IMR-90 (cell line): ENCODE data around the gene COQ8A. TPM values are rescaled to one million over a fixed set of nuclear protein-coding genes. Genes with fewer than 3 reads are reported as not detected.

Experiments used
- ATAC-seq: fragments of 200-7000 bp; cut with Tn5 transposase; 2 replicates; pipeline ENCODE4 v1.9.1; 2020; ENCODE audit warnings: low read depth, mild to moderate bottlenecking, moderate library complexity
- BruUV-seq: library from RNA; stranded (reverse); fragments of 400-500 nt; replicated peaks from 2 replicates; lab custom pipeline; 2021; lab: Mats Ljungman, UMichigan
- CTCF ChIA-PET: fragments of 300-600 bp; formaldehyde crosslinking; extraction: SDS; loops from one replicate; lab custom pipeline; 2021; ENCODE audit warnings: antibody characterized with exemption; lab: Yijun Ruan, JAX
- POLR2A ChIA-PET: fragments of 300-600 bp; sonication (Branson Sonifier 250); formaldehyde crosslinking; loops from one replicate; lab custom pipeline; 2022; ENCODE audit warnings: antibody characterized with exemption; ENCODE audit not compliant: unreplicated experiment; lab: Charles Lee
- DNase-seq: peaks from one replicate; pipeline ENCODE4 v3.0.0; 2013
- H2AFZ ChIP-seq: replicated peaks from 2 replicates; pipeline ENCODE3; 2013; ENCODE audit warnings: low read length, mild to moderate bottlenecking; ENCODE audit not compliant: poor library complexity
- H2AK5ac ChIP-seq: 2 replicates; pipeline ENCODE4 v1.6.1; 2013; ENCODE audit warnings: low read depth, low read length, inconsistent platforms
- H2AK9ac ChIP-seq: replicated peaks from 2 replicates; pipeline ENCODE3; 2013; ENCODE audit warnings: mild to moderate bottlenecking, low read depth, low read length, moderate library complexity; ENCODE audit not compliant: poor library complexity
- H2BK120ac ChIP-seq: 2 replicates; pipeline ENCODE4 v1.6.1; 2013; ENCODE audit warnings: low read depth, low read length, inconsistent platforms
- H2BK15ac ChIP-seq: 3 replicates; pipeline ENCODE4 v1.6.1; 2013; ENCODE audit warnings: low read depth, low read length, inconsistent platforms
- H2BK20ac ChIP-seq: 2 replicates; pipeline ENCODE4 v1.6.1; 2013; ENCODE audit warnings: low read depth, mild to moderate bottlenecking, inconsistent platforms, low read length, moderate library complexity
- H2BK5ac ChIP-seq: 2 replicates; pipeline ENCODE4 v1.6.1; 2013; ENCODE audit warnings: mild to moderate bottlenecking, low read depth, low read length, inconsistent platforms; ENCODE audit not compliant: poor library complexity, severe bottlenecking
- H3K14ac ChIP-seq: replicated peaks from 2 replicates; pipeline ENCODE4 v1.6.1; 2013; ENCODE audit warnings: low read depth, low read length, inconsistent platforms
- H3K18ac ChIP-seq: 2 replicates; pipeline ENCODE4 v1.6.1; 2013; ENCODE audit warnings: low read depth, low read length, control low read depth
- H3K23ac ChIP-seq: 2 replicates; pipeline ENCODE4 v1.6.1; 2013; ENCODE audit warnings: low read depth, low read length, inconsistent platforms
- H3K27ac ChIP-seq: 2 replicates; pipeline ENCODE4 v1.5.1; 2013; ENCODE audit warnings: mild to moderate bottlenecking, control low read depth, low read length; ENCODE audit not compliant: insufficient read depth
- H3K27me3 ChIP-seq: 2 replicates; pipeline ENCODE4 v1.6.1; 2013; ENCODE audit warnings: low read length; ENCODE audit not compliant: control insufficient read depth, insufficient read depth
- H3K36me3 ChIP-seq: 2 replicates; pipeline ENCODE4 v1.6.1; 2013; ENCODE audit warnings: low read length, mixed read lengths; ENCODE audit not compliant: control insufficient read depth, insufficient read depth
- H3K4ac ChIP-seq: 2 replicates; pipeline ENCODE4 v1.6.1; 2013; ENCODE audit warnings: low read depth, low read length, inconsistent platforms
- H3K4me1 ChIP-seq: 2 replicates; pipeline ENCODE4 v1.6.1; 2013; ENCODE audit warnings: low read length, mixed read lengths; ENCODE audit not compliant: control insufficient read depth, insufficient read depth
- H3K4me2 ChIP-seq: 2 replicates; pipeline ENCODE4 v1.6.1; 2013; ENCODE audit warnings: low read depth, mild to moderate bottlenecking, control low read depth, low read length, moderate library complexity
- H3K4me3 ChIP-seq: 2 replicates; pipeline ENCODE4 v1.5.1; 2013; ENCODE audit warnings: low read depth, mild to moderate bottlenecking, control low read depth, low read length, moderate library complexity; ENCODE audit not compliant: insufficient read depth
- H3K56ac ChIP-seq: 2 replicates; pipeline ENCODE4 v1.6.1; 2013; ENCODE audit warnings: low read length, inconsistent platforms; ENCODE audit not compliant: insufficient read depth; ENCODE audit errors: extremely low read depth
- H3K79me1 ChIP-seq, 2 experiments: 2 replicates each; pipeline ENCODE4 v1.6.1; 2013; ENCODE audit warnings: low read length in 2 of 2, inconsistent platforms in 1 of 2, low read depth in 1 of 2
- H3K9ac ChIP-seq: 2 replicates; pipeline ENCODE4 v1.6.1; 2013; ENCODE audit warnings: low read depth, low read length, control low read depth
- H3K9me1 ChIP-seq: 2 replicates; pipeline ENCODE4 v1.6.1; 2013; ENCODE audit warnings: low read length, inconsistent platforms; ENCODE audit not compliant: insufficient read depth
- H3K9me3 ChIP-seq: 2 replicates; pipeline ENCODE4 v1.6.1; 2013; ENCODE audit warnings: low read length; ENCODE audit not compliant: control insufficient read depth, insufficient read depth
- H4K20me1 ChIP-seq: 2 replicates; pipeline ENCODE4 v1.6.1; 2013; ENCODE audit warnings: low read length, inconsistent platforms; ENCODE audit not compliant: insufficient read depth
- H4K5ac ChIP-seq: 2 replicates; pipeline ENCODE4 v1.6.1; 2013; ENCODE audit warnings: mild to moderate bottlenecking, low read depth, low read length, control low read depth
- H4K8ac ChIP-seq, 2 experiments: 2 replicates each; pipeline ENCODE4 v1.6.1; 2013; ENCODE audit warnings: low read depth in 2 of 2, low read length in 2 of 2, control low read depth in 1 of 2, inconsistent platforms in 1 of 2
- H4K91ac ChIP-seq: 2 replicates; pipeline ENCODE4 v1.6.1; 2013; ENCODE audit warnings: low read depth, low read length, inconsistent platforms; ENCODE audit not compliant: insufficient read depth
- BHLHE40 ChIP-seq: fragments of 150-350 bp; IDR thresholded peaks from 2 replicates; pipeline ENCODE4 v1.6.1; 2016; ENCODE audit warnings: mild to moderate bottlenecking, low read depth, low read length
- CEBPB ChIP-seq: IDR thresholded peaks from 2 replicates; pipeline ENCODE4 v1.6.1; 2012; ENCODE audit warnings: low read depth, low read length, improper control_type of control experiment
- MAFK ChIP-seq: IDR thresholded peaks from 2 replicates; pipeline ENCODE4 v1.6.1; 2012; ENCODE audit warnings: low read depth, low read length, improper control_type of control experiment
- MAZ ChIP-seq: IDR thresholded peaks from 2 replicates; pipeline ENCODE4 v1.6.1; 2012; ENCODE audit warnings: low read depth, mild to moderate bottlenecking, low read length, improper control_type of control experiment, moderate library complexity, borderline replicate concordance
- POLR2A ChIP-seq: IDR thresholded peaks from 2 replicates; pipeline ENCODE4 v1.6.1; 2012; ENCODE audit warnings: mild to moderate bottlenecking, low read depth, low read length
- RAD21 ChIP-seq: IDR thresholded peaks from 2 replicates; pipeline ENCODE4 v1.6.1; 2012; ENCODE audit warnings: low read length, improper control_type of control experiment
- RCOR1 ChIP-seq: IDR thresholded peaks from 2 replicates; pipeline ENCODE4 v1.6.1; 2012; ENCODE audit warnings: mild to moderate bottlenecking, low read length, improper control_type of control experiment; ENCODE audit not compliant: insufficient replicate concordance
- RFX5 ChIP-seq: IDR thresholded peaks from 2 replicates; pipeline ENCODE4 v1.8.0; 2012; ENCODE audit warnings: low read depth, mild to moderate bottlenecking, low read length, moderate library complexity
- SMC3 ChIP-seq: fragments of 150-350 bp; IDR thresholded peaks from 2 replicates; pipeline ENCODE4 v1.6.1; 2016; ENCODE audit warnings: low read depth, mild to moderate bottlenecking, antibody characterized with exemption, low read length, moderate library complexity
- USF2 ChIP-seq: fragments of 150-350 bp; IDR thresholded peaks from 2 replicates; pipeline ENCODE4 v1.6.1; 2017; ENCODE audit warnings: mild to moderate bottlenecking, antibody characterized with exemption, low read length, low read depth
- WGBS, 2 experiments: methylation state at CpG; one replicate each; pipeline versions ENCODE4 v1.1.5 to v1.1.7; 2013; ENCODE audit warnings: missing lambda C conversion rate in 2 of 2; ENCODE audit not compliant: insufficient read length in 1 of 2; ENCODE audit errors: extremely low coverage in 2 of 2; 5-methylcytosine and 5-hydroxymethylcytosine counted together
- dilution Hi-C: fragments of 300-500 bp; cut with HindIII; formaldehyde crosslinking; loops from one replicate; pipeline ENCODE4 v1.14.3; 2018; ENCODE audit warnings: low sequenced_read_pairs; ENCODE audit not compliant: unreplicated experiment
- in situ Hi-C: fragments of 300-500 bp; cut with MboI; formaldehyde crosslinking; loops from 3 replicates; pipeline ENCODE4 v1.14.3; 2019; ENCODE audit warnings: low sequenced_read_pairs, inconsistent platforms, mixed read lengths
- intact Hi-C: fragments of 100-400 bp; cut with micrococcal nuclease; formaldehyde crosslinking; loops from 2 replicates; pipeline ENCODE4 v1.10.0; 2022
- polyA plus RNA-seq, 3 experiments: library from polyadenylated mRNA; depleted of rRNA; stranded (reverse); fragments of >200 nt; gene quantifications; 2 replicates each; pipeline ENCODE4 v1.2.3, GENCODE V29; 2012; ENCODE audit warnings: low replicate concordance in 1 of 3
- total RNA-seq: library from RNA; depleted of rRNA; stranded (reverse); fragments of >200 nt; gene quantifications from 2 replicates; pipeline ENCODE4 v1.2.3, GENCODE V29; 2012
- TF ChIP-seq, protein P1 (sequence below): conservative IDR thresholded peaks from 2 replicates; pipeline ENCODE4 v1.5.1; 2012; ENCODE audit warnings: mild to moderate bottlenecking, low read depth, low read length, improper control_type of control experiment

COQ8A gene
- total and polyA plus RNA-seq, 2 of the 4 experiments (the other 2 are of a cell fraction): 3.8 to 6.1 TPM

DNA sequence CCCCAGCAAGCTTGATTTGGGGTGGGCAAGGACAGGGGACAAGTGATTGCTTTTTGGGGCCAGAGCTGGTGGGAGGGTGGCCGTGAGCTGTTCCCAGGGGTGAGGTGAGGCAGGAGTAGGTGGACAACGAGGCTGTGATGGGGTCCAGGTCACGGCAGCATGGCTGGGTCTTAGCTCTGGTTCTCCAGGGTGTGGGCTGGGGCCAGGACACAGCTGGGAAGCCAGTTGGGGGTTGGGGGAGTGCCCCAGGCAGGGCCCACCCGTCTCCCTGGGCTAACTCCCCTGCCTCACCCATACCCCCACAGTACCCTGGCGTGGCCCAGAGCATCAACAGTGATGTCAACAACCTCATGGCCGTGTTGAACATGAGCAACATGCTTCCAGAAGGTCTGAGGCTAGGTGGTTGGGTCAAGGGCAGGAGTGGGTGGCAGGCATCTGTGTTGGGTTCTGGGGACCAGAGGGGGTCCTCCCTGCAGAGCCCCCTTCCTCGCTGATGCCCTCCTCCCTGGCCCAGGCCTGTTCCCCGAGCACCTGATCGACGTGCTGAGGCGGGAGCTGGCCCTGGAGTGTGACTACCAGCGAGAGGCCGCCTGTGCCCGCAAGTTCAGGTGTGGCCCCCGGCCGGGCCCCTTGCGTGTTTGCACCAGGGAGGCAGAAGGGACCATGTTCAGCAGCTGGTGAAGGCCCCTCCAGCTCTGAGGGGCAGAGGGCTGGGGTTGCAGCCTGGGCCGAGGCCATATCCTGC, 43.3 kb downstream of the COQ8A start (continued):
- no peak for TF ChIP-seq RFX5

- Histone ChIP-seq H3K27ac (no peak overlapping the region), H2AK9ac (no peak overlapping the region), H3K4me3 (no peak overlapping the region), H3K9me3 (no peaks in the 10 kb centered on the region), H2AFZ (no peak overlapping the region), H3K79me1 (no peaks in the 10 kb centered on the region), H4K5ac (no peak overlapping the region), H3K4me2 (no peak overlapping the region), H4K8ac (no peak overlapping the region), H3K4me1 (no peaks in the 10 kb centered on the region), H2BK5ac (no peak overlapping the region), H3K14ac (no peak overlapping the region), H4K20me1 (no peaks in the 10 kb centered on the region), H2BK120ac (no peak overlapping the region), H4K91ac (no peak overlapping the region), H2AK5ac (no peak overlapping the region), H2BK15ac (no peak overlapping the region), H3K4ac (no peak overlapping the region), H3K9me1 (no peaks in the 10 kb centered on the region), H3K9ac (no peak overlapping the region), H3K18ac (no peak overlapping the region), H3K36me3 (peaks cover 9% of the 10 kb centered on the region; the same call in 1 of the 2 replicates), H3K56ac (no peak overlapping the region), H3K23ac (no peak overlapping the region), H2BK20ac (no peak overlapping the region), H3K27me3 (no peaks in the 10 kb centered on the region)
- dilution Hi-C loops (no loop called here), in situ Hi-C loops (no loop called here), intact Hi-C loops (loop anchor here (10.0 kb wide), 1 partner anchor 439 kb away; the partner anchor contains the start of gene STUM)
- DNase-seq: no peak
- no TSS peak for BruUV-seq
- TF ChIP-seq, protein P1, sequence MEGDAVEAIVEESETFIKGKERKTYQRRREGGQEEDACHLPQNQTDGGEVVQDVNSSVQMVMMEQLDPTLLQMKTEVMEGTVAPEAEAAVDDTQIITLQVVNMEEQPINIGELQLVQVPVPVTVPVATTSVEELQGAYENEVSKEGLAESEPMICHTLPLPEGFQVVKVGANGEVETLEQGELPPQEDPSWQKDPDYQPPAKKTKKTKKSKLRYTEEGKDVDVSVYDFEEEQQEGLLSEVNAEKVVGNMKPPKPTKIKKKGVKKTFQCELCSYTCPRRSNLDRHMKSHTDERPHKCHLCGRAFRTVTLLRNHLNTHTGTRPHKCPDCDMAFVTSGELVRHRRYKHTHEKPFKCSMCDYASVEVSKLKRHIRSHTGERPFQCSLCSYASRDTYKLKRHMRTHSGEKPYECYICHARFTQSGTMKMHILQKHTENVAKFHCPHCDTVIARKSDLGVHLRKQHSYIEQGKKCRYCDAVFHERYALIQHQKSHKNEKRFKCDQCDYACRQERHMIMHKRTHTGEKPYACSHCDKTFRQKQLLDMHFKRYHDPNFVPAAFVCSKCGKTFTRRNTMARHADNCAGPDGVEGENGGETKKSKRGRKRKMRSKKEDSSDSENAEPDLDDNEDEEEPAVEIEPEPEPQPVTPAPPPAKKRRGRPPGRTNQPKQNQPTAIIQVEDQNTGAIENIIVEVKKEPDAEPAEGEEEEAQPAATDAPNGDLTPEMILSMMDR: no peak
- TF ChIP-seq POLR2A: no peak
- TF ChIP-seq USF2: no peak
- no peak for TF ChIP-seq BHLHE40
- no peak for TF ChIP-seq RAD21
- no peak for TF ChIP-seq RFX5
- TF ChIP-seq MAZ: no peak
- no peak for TF ChIP-seq SMC3
- no peak for TF ChIP-seq RCOR1
- TF ChIP-seq MAFK: no peak
- TF ChIP-seq CEBPB: no peak
- 100% methylated on average over 1 of the region's 5 CpGs; no CpG with 5 or more reads in 1 of the 2 experiments for WGBS, 2 experiments
- CTCF ChIA-PET: no interaction called here
- ATAC-seq: no peak
- POLR2A ChIA-PET: no interaction called here
Observed at GRCh38 chr1:226983992-226984364, 43.9 kb downstream of the COQ8A start.
